Eye (tissue), 1 donor: ENCODE measurements around the gene KDM4D.
"Not testable (repeated sequence)": the region's sequence is repeated elsewhere in the genome, so short reads cannot be mapped to it uniquely, and the experiment has no call there.

Source experiments
- DNase-seq: peaks from one replicate; pipeline ENCODE4 v3.0.0-alpha.2; 2015

The KDM4D gene

GRCh38 chr11:94958121-94958696 lies 15.3 kb upstream of the KDM4D start:
- DNase-seq: peak; percentile 64

DNA sequence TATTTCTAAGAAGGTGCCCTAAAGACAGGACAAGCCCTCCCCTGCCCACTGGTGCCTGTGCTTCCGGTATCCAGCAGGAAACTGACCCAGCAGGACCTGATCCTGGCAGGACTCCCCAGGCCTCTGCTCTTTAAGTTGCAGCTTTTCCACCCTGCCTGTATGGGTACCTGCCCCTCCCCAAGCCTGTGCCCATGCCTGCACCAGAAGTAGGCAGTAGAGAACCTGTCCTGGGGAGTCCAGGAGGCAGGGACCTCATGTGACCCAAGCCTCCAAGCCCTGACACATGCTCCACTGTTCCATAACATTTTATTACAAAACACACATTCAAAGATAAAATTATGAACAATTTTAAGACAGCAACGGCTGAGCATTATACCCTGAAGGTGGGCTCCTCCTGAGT lies 14.3 kb upstream of the KDM4D start:
- no peak for DNase-seq

- no peak for DNase-seq
Observed at GRCh38 chr11:94960488-94960887, 13.0 kb upstream of the KDM4D start.

DNA sequence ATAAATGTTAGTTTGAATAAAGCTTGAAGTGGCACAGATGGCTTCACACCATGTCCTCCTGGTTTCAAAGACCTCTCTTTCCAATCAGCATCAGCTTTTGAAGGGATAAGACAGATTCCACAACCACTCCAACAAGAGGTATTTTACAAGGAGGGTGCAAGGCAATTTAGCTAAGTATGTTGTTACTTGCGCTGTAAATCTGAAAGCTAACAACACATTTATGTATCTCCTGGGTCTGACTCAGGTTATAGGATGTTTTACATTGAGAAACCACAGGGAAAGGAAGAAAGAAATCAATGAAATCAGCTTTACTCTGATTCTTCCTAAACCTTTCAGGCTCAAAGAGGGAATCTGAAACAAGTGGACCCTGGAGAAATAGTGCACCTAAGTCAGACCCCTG lies 12.3 kb upstream of the KDM4D start:
- no peak for DNase-seq

- no peak for DNase-seq
Observed at GRCh38 chr11:94964934-94965333, 8.6 kb upstream of the KDM4D start.

GRCh38 chr11:94968334-94968958 lies 5.1 kb upstream of the KDM4D start:
- DNase-seq: peak; percentile 27

GRCh38 chr11:94972700-94973098 lies 810 bp upstream of the KDM4D start:
- no peak for DNase-seq

- no peak for DNase-seq
Observed at GRCh38 chr11:94974178-94974577, 669 bp downstream of the KDM4D start.

GRCh38 chr11:94975599-94975998 lies 2.1 kb downstream of the KDM4D start:
- DNase-seq: no peak

- DNase-seq: no peak
Observed at GRCh38 chr11:94987378-94987777, 13.9 kb downstream of the KDM4D start.

DNA sequence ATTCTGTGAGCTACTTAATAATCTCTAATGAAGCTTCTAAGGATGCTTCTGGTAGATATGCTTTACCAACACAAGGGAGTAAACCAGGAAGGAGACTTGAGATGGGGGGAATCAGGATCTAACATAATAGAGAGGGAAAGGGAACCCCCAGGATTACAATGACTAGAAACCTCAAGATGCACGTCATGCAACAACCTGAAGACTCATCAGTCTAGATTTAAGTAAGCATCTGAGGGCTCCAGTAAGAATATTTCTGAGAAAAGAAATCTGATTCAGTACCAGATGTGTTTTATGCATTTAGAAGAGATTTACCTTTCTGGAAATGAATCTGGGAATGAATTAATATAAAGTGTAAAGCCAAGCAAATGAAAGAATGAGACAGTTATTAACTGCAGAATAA lies 15.2 kb downstream of the KDM4D start:
- DNase-seq: no peak

GRCh38 chr11:94993400-94993943 lies 20.0 kb downstream of the KDM4D start:
- no peak for DNase-seq

GRCh38 chr11:94997437-94997836 lies 23.9 kb downstream of the KDM4D start:
- no peak for DNase-seq

GRCh38 chr11:94998285-94998684 lies 24.8 kb downstream of the KDM4D start:
- no peak for DNase-seq

GRCh38 chr11:95003716-95004115 lies 30.2 kb downstream of the KDM4D start:
- no peak for DNase-seq

DNA sequence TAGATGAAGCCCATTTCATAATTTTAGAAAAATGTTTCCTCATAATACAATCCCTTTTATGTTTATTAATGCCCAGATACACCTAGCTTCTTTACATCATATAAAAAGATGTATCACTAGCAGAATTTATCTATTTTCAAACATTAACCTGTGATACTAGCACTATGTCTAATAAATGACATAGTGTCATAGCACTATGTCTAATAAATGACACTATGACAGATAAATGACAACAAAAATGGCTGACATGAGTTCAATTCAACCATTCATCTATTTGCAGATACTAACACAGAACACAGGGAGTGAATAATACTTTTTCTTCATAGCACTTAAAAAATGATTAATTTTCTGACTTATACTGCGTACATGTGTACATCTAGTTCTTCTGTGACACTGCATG lies 32.1 kb downstream of the KDM4D start:
- DNase-seq: no peak

GRCh38 chr11:95011376-95011775 lies 37.9 kb downstream of the KDM4D start:
- no peak for DNase-seq

DNA sequence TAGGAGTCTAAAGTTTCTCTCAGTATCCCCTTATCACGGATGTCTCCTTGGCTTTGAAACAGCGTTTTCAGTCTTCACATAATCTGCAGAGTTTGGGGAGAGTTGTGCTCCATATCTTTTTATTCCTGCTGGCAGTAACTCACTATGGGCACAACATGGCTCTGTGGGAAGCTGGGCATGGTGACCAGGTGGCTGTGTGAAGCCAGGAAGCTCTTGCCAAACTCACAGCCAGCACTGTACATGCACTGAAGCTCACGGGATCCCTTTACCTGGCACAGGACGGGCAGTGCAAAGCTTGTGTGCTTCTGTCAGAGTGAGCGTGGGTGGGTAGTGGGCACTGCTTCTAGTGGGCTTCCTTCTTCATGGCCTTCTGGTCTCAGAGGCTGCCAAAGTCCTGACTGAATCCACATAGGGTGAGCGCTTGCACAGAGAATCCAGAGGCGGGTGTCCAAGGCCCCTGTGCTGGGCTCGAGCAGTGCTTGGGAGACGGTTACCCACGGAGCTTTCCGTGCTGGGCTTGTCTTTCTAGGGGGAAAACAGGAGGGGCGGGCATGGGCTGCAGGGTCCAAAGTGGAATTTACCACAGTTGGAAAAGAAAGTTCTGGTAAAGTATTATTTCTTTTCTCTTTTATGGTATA lies 40.8 kb downstream of the KDM4D start:
- DNase-seq: no peak

DNA sequence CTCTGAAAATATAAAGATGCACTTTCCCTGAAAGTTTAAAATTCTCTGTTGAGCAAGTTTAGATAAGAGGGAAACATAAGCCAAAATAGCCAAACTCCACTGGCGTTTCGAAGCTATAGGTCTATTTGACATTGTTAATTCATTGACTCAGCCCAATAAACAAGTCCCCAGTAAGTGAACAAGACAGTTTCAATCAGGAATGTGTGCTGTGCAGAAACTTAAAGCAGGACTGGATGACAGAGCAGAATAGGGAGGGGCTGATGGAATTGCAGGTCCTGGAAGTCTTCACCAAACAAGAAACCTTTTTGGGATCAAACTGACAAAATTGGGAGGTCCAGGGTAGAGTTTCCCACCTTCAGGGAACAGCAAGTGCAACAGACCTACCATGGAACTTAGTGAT lies 42.6 kb downstream of the KDM4D start:
- no peak for DNase-seq

GRCh38 chr11:95021468-95021867 lies 48.0 kb downstream of the KDM4D start:
- DNase-seq: not testable (repeated sequence)

DNA sequence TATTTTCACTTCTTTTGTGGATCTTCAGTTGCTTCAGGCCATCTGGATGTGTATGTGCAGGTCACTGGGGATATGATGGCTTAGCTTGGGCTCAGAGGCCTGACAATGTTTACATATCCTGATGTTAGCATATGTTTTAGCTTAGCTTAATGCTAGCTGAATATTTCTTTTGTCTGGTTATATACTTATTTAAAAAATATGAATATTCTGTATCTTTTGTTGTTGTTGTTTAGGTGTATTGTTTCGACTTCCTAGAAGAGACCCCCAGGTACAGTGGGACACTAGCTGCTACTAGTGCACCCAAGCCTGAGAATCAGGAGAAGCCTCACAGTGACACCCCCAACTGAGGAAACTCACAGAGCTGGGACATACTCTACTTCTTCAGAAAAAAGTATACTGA lies 51.4 kb downstream of the KDM4D start, which contains the start of gene KDM4E:
Gene KDM4E (plus strand): TSS at position 301 of the 400 bp plus-strand sequence. CDS start 300 bp downstream, outside the sequence.
- DNase-seq: no peak

DNA sequence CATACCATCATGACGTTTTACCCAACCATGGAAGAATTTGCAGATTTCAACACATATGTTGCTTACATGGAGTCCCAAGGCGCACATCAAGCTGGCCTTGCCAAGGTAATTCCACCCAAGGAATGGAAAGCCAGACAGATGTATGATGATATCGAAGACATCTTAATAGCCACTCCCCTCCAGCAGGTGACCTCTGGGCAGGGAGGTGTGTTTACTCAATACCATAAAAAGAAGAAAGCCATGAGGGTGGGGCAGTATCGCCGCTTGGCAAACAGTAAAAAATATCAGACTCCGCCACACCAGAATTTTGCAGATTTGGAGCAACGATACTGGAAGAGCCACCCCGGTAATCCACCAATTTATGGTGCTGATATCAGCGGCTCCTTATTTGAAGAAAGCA lies 52.1 kb downstream of the KDM4D start:
- not testable (repeated sequence) for DNase-seq

GRCh38 chr11:95028357-95028756 lies 54.8 kb downstream of the KDM4D start:
- no peak for DNase-seq

DNA sequence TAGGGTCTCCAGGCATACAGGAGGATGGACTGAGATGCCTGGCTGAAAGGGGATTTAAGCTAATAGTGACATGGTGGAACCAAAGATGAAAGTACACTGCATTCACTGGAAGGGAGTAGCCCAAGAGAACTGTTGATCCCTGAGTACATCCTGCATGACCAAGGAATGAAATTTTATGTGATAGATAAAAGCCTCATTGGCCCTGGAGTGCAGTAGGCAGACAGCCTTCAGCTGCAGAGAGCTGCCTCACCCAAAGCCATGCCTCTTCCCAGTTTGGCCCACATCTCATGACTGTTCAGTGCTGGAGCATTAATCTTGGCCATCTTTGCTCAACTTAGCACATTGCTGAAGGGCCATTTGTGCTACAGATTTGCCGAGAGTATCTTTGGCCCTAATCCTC lies 59.5 kb downstream of the KDM4D start:
- DNase-seq: no peak
